ENCODE measurements around the gene GIPC1.

GIPC1 gene

GRCh38 chr19:14494411-14494810, 1.5 kb downstream of the GIPC1 start:
- DNase-seq: no peak

- DNase-seq: no peak
Measured at GRCh38 chr19:14492756-14493337, 3.1 kb downstream of the GIPC1 start.

GRCh38 chr19:14487370-14488125, 8.4 kb downstream of the GIPC1 start:
- no peak for DNase-seq

- DNase-seq: no peak
Measured at GRCh38 chr19:14482172-14482941, 13.6 kb downstream of the GIPC1 start.

- DNase-seq: no peak
Measured at GRCh38 chr19:14480700-14481079, 15.2 kb downstream of the GIPC1 start.

GRCh38 chr19:14479975-14480699, 15.8 kb downstream of the GIPC1 start:
- no peak for DNase-seq

GRCh38 chr19:14479309-14479974, 16.5 kb downstream of the GIPC1 start:
- DNase-seq: no peak

- no peak for DNase-seq
Measured at GRCh38 chr19:14478113-14478545, 17.8 kb downstream of the GIPC1 start.

- no peak for DNase-seq
Measured at GRCh38 chr19:14477418-14478112, 18.4 kb downstream of the GIPC1 start.

- peak; percentile 86 for DNase-seq
Measured at GRCh38 chr19:14476673-14477401, 19.1 kb downstream of the GIPC1 start.

- no peak for DNase-seq
Measured at GRCh38 chr19:14476327-14476672, 19.6 kb downstream of the GIPC1 start.

GRCh38 chr19:14475251-14476073, 20.5 kb downstream of the GIPC1 start, which contains the start of gene PTGER1:
Gene PTGER1, minus strand, starts transcription at chr19:14475354. Its CDS starts 1,034 bp downstream, at chr19:14474320.
- no peak for DNase-seq

- DNase-seq: no peak
Measured at GRCh38 chr19:14474827-14475226, 21.1 kb downstream of the GIPC1 start.

GRCh38 chr19:14473978-14474578, 21.8 kb downstream of the GIPC1 start:
- no peak for DNase-seq

GRCh38 chr19:14473073-14473977, 22.6 kb downstream of the GIPC1 start:
- DNase-seq: no peak

GRCh38 chr19:14472202-14472938, 23.6 kb downstream of the GIPC1 start:
- DNase-seq: no peak

- no peak for DNase-seq
Measured at GRCh38 chr19:14471436-14472187, 24.3 kb downstream of the GIPC1 start.
